H9 (cell line): ENCODE measurements around the gene CABP7. TPM values are rescaled to one million over a fixed set of nuclear protein-coding genes. Genes with fewer than 3 reads are reported as not detected.

ENCODE experiments used
- DNase-seq: peaks from one replicate; pipeline ENCODE4 v3.0.0-alpha.2; 2017
- H2AFZ ChIP-seq: one replicate; pipeline ENCODE4 v1.6.1; 2013; ENCODE audit warnings: mild to moderate bottlenecking, low read length, control low read depth, moderate library complexity
- H2AK5ac ChIP-seq: 2 replicates; pipeline ENCODE4 v1.6.1; 2013; ENCODE audit warnings: low read length, control low read depth, mixed read lengths; ENCODE audit not compliant: insufficient read length
- H2BK120ac ChIP-seq: one replicate; pipeline ENCODE4 v1.6.1; 2013; ENCODE audit warnings: low read depth, mild to moderate bottlenecking, low read length, control low read depth, inconsistent platforms; ENCODE audit not compliant: poor library complexity, severe bottlenecking
- H2BK12ac ChIP-seq: 2 replicates; pipeline ENCODE4 v1.6.1; 2013; ENCODE audit warnings: low read length, control low read depth, mixed read lengths, low read depth; ENCODE audit not compliant: insufficient read length
- H2BK15ac ChIP-seq: 2 replicates; pipeline ENCODE4 v1.6.1; 2013; ENCODE audit warnings: low read depth, low read length, control low read depth
- H2BK20ac ChIP-seq: one replicate; pipeline ENCODE4 v1.6.1; 2013; ENCODE audit warnings: low read depth, mild to moderate bottlenecking, low read length, control low read depth, inconsistent platforms; ENCODE audit not compliant: poor library complexity, severe bottlenecking
- H2BK5ac ChIP-seq: 2 replicates; pipeline ENCODE4 v1.6.1; 2013; ENCODE audit warnings: low read length, control low read depth, mixed read lengths; ENCODE audit not compliant: insufficient read length
- H3K14ac ChIP-seq: 2 replicates; pipeline ENCODE4 v1.6.1; 2013; ENCODE audit warnings: low read length, control low read depth; ENCODE audit not compliant: insufficient read depth
- H3K18ac ChIP-seq: 2 replicates; pipeline ENCODE4 v1.6.1; 2013; ENCODE audit warnings: low read depth, mild to moderate bottlenecking, mixed read lengths, low read length, control low read depth; ENCODE audit not compliant: insufficient read length
- H3K23ac ChIP-seq: 2 replicates; pipeline ENCODE4 v1.6.1; 2013; ENCODE audit warnings: low read length, control low read depth, mixed read lengths, low read depth; ENCODE audit not compliant: insufficient read length
- H3K23me2 ChIP-seq: 2 replicates; pipeline ENCODE4 v1.6.1; 2013; ENCODE audit warnings: low read depth, mild to moderate bottlenecking, mixed read lengths, low read length, control low read depth; ENCODE audit not compliant: insufficient read length, poor library complexity, severe bottlenecking
- H3K27ac ChIP-seq: 2 replicates; pipeline ENCODE4 v1.5.1; 2013; ENCODE audit warnings: low read length, control low read depth, mixed read lengths, low read depth; ENCODE audit not compliant: insufficient read length
- H3K27me3 ChIP-seq: 2 replicates; pipeline ENCODE4 v1.6.1; 2013; ENCODE audit warnings: low read length, control low read depth, inconsistent platforms; ENCODE audit not compliant: insufficient read depth
- H3K4ac ChIP-seq: 2 replicates; pipeline ENCODE4 v1.6.1; 2013; ENCODE audit warnings: low read depth, mild to moderate bottlenecking, control low read depth, inconsistent platforms, low read length, moderate library complexity
- H3K4me1 ChIP-seq: 2 replicates; pipeline ENCODE4 v1.6.1; 2013; ENCODE audit warnings: low read length, control low read depth, inconsistent platforms; ENCODE audit not compliant: insufficient read depth
- H3K4me2 ChIP-seq: 2 replicates; pipeline ENCODE4 v1.6.1; 2013; ENCODE audit warnings: low read length, control low read depth, mixed read lengths; ENCODE audit not compliant: insufficient read length, insufficient read depth
- H3K56ac ChIP-seq: 2 replicates; pipeline ENCODE4 v1.6.1; 2013; ENCODE audit warnings: low read depth, mild to moderate bottlenecking, mixed read lengths, low read length, control low read depth; ENCODE audit not compliant: insufficient read length
- H3K79me1 ChIP-seq: 2 replicates; pipeline ENCODE4 v1.6.1; 2013; ENCODE audit warnings: low read depth, mild to moderate bottlenecking, moderate library complexity, low read length, control low read depth, inconsistent platforms; ENCODE audit not compliant: insufficient read depth, poor library complexity, severe bottlenecking
- H3K79me2 ChIP-seq: 2 replicates; pipeline ENCODE4 v1.6.1; 2013; ENCODE audit warnings: low read length, control low read depth, inconsistent platforms; ENCODE audit not compliant: insufficient read depth
- H3K9ac ChIP-seq: 2 replicates; pipeline ENCODE4 v1.6.1; 2013; ENCODE audit warnings: low read length, control low read depth, mixed read lengths; ENCODE audit not compliant: insufficient read length; ENCODE audit errors: extremely low read depth
- H3K9me3 ChIP-seq: one replicate; pipeline ENCODE4 v1.6.1; 2013; ENCODE audit warnings: low read depth, low read length, inconsistent platforms; ENCODE audit not compliant: control insufficient read depth
- H3T11ph ChIP-seq: one replicate; pipeline ENCODE4 v1.6.1; 2013; ENCODE audit warnings: mild to moderate bottlenecking, low read length, control low read depth, inconsistent platforms
- H4K20me1 ChIP-seq: one replicate; pipeline ENCODE4 v1.6.1; 2013; ENCODE audit not compliant: control insufficient read depth, insufficient read length, insufficient read depth
- H4K5ac ChIP-seq: 2 replicates; pipeline ENCODE4 v1.6.1; 2013; ENCODE audit warnings: low read depth, mild to moderate bottlenecking, mixed read lengths, low read length, control low read depth; ENCODE audit not compliant: insufficient read length
- H4K8ac ChIP-seq: replicated peaks from 2 replicates; pipeline ENCODE4 v1.6.1; 2013; ENCODE audit warnings: low read length, control low read depth, mixed read lengths, low read depth; ENCODE audit not compliant: insufficient read length
- H4K91ac ChIP-seq: 2 replicates; pipeline ENCODE4 v1.6.1; 2013; ENCODE audit warnings: low read depth, mild to moderate bottlenecking, moderate library complexity, mixed read lengths, low read length, control low read depth; ENCODE audit not compliant: insufficient read length
- H3K27ac Mint-ChIP-seq, 3 experiments: 2 replicates in 2 of 3; 3 replicates in 1 of 3; pipeline ENCODE4 v1.8.0; 2020 to 2021; ENCODE audit warnings: mixed read lengths in 3 of 3, mild to moderate bottlenecking in 1 of 3, moderate library complexity in 1 of 3
- H3K27me3 Mint-ChIP-seq: 2 replicates; pipeline ENCODE4 v1.8.0; 2021; ENCODE audit warnings: low read depth, mild to moderate bottlenecking, moderate library complexity, mixed read lengths
- H3K36me3 Mint-ChIP-seq, 3 experiments: 2 replicates in 2 of 3; 3 replicates in 1 of 3; pipeline ENCODE4 v1.8.0; 2020 to 2021; ENCODE audit warnings: low read depth in 3 of 3, mixed read lengths in 3 of 3; ENCODE audit not compliant: insufficient read depth in 1 of 3
- H3K4me1 Mint-ChIP-seq, 2 experiments: 2 replicates each; pipeline ENCODE4 v1.8.0; 2020; ENCODE audit warnings: mixed read lengths in 2 of 2
- H3K4me3 Mint-ChIP-seq, 2 experiments: 2 replicates in 1 of 2; 3 replicates in 1 of 2; pipeline ENCODE4 v1.8.0; 2020 to 2021; ENCODE audit warnings: mild to moderate bottlenecking in 2 of 2, mixed read lengths in 2 of 2, moderate library complexity in 1 of 2
- H3K9me3 Mint-ChIP-seq, 2 experiments: 2 replicates in 1 of 2; 3 replicates in 1 of 2; pipeline ENCODE4 v1.8.0; 2020; ENCODE audit warnings: mild to moderate bottlenecking in 2 of 2, mixed read lengths in 2 of 2, moderate library complexity in 1 of 2
- WGBS: extraction: QIAGEN DNeasy Blood & Tissue Kit; methylation state at CpG from one replicate; pipeline ENCODE4 v1.1.7; 2013; ENCODE audit warnings: missing lambda C conversion rate, low lambda C conversion rate, mixed read lengths; ENCODE audit not compliant: insufficient read length; ENCODE audit errors: extremely low coverage; 5-methylcytosine and 5-hydroxymethylcytosine counted together
- total RNA-seq: library from RNA; stranded (reverse); gene quantifications from 2 replicates; pipeline ENCODE4 v1.2.1, GENCODE V29; 2021
- TF ChIP-seq, protein P1 (sequence below): fragments of 200-600 bp; sonication (generic); conservative IDR thresholded peaks from 3 replicates; pipeline ENCODE4 v1.8.0; 2021; ENCODE audit warnings: antibody characterized with exemption, mild to moderate bottlenecking

CABP7 gene
- total RNA-seq, 1 experiment from 2014 or later: 0.83 TPM

DNA sequence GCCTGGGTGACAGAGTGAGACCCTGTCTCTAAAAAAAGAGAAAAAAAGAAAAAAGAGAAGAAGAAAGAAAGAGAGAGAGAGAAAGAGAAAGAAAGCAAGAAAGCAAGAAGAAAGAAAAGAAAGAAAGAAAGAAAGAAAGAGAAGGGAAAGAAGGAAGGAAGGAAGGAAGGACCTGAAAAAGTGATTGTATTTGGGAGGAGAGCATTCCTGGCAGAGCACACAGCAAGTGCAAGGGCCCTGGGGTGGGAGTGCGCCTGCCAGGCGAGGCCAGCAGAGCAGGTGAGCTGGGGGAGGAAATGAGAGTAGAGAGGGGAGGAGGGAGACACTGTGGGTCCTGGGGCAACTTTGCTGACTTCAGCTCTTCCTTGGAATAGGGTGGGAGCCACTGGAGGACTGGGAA, 7.7 kb upstream of the CABP7 start:
- H3K14ac ChIP-seq: no peak overlapping the region
- H4K20me1 ChIP-seq: no peaks in the 10 kb centered on the region
- H3K23ac ChIP-seq: no peak overlapping the region
- no peak overlapping the region for H3K4ac ChIP-seq
- H3K9me3 ChIP-seq: no peaks in the 10 kb centered on the region
- no peak for DNase-seq
- H3K27me3 ChIP-seq: no peaks in the 10 kb centered on the region; the same call in 1 of the 2 replicates
- no peaks in the 10 kb centered on the region for H3K4me1 ChIP-seq
- no peak overlapping the region for H3K27ac ChIP-seq
- no peak overlapping the region for H3K4me2 ChIP-seq
- H3K9me3 Mint-ChIP-seq: no peaks in the 10 kb centered on the region; a peak in 1 of 5 replicates
- H3K27me3 Mint-ChIP-seq: peaks cover 83% of the 10 kb centered on the region
- peaks cover 2 to 8% of the 10 kb centered on the region in 2 experiments; a peak in 2 of 4 replicates for H3K4me1 Mint-ChIP-seq
- H2BK5ac ChIP-seq: no peak overlapping the region
- no peak overlapping the region for H2BK20ac ChIP-seq
- no peak overlapping the region for H3T11ph ChIP-seq
- no peak overlapping the region for H3K18ac ChIP-seq
- WGBS: no CpG with 5 or more reads among the region's 2 CpGs
- H4K8ac ChIP-seq: no peak overlapping the region
- H3K9ac ChIP-seq: no peak overlapping the region
- H2BK15ac ChIP-seq: no peak overlapping the region
- H2BK12ac ChIP-seq: no peak overlapping the region
- H2AK5ac ChIP-seq: no peak overlapping the region
- H3K27ac Mint-ChIP-seq: no peak overlapping the region
- H4K91ac ChIP-seq: no peak overlapping the region
- no peak overlapping the region for H4K5ac ChIP-seq
- H3K56ac ChIP-seq: no peak overlapping the region
- no peaks in the 10 kb centered on the region for H3K23me2 ChIP-seq
- H3K36me3 Mint-ChIP-seq: no peaks in the 10 kb centered on the region
- H3K79me1 ChIP-seq: no peaks in the 10 kb centered on the region
- H3K4me3 Mint-ChIP-seq: no peak overlapping the region
- no peaks in the 10 kb centered on the region for H3K79me2 ChIP-seq
- H2AFZ ChIP-seq: no peak overlapping the region
- TF ChIP-seq, protein P1, sequence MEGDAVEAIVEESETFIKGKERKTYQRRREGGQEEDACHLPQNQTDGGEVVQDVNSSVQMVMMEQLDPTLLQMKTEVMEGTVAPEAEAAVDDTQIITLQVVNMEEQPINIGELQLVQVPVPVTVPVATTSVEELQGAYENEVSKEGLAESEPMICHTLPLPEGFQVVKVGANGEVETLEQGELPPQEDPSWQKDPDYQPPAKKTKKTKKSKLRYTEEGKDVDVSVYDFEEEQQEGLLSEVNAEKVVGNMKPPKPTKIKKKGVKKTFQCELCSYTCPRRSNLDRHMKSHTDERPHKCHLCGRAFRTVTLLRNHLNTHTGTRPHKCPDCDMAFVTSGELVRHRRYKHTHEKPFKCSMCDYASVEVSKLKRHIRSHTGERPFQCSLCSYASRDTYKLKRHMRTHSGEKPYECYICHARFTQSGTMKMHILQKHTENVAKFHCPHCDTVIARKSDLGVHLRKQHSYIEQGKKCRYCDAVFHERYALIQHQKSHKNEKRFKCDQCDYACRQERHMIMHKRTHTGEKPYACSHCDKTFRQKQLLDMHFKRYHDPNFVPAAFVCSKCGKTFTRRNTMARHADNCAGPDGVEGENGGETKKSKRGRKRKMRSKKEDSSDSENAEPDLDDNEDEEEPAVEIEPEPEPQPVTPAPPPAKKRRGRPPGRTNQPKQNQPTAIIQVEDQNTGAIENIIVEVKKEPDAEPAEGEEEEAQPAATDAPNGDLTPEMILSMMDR: no peak
- no peak overlapping the region for H2BK120ac ChIP-seq
